GF-D8 (cell line): ENCODE results near the gene CNOT1.
"Not testable (repeated sequence)": the region's sequence is repeated elsewhere in the genome, so short reads cannot be mapped to it uniquely, and the experiment has no call there.

Experiments
- DNase-seq: peaks from one replicate; lab custom pipeline; 2025; lab: John Stamatoyannopoulos, UW

Gene CNOT1

DNA sequence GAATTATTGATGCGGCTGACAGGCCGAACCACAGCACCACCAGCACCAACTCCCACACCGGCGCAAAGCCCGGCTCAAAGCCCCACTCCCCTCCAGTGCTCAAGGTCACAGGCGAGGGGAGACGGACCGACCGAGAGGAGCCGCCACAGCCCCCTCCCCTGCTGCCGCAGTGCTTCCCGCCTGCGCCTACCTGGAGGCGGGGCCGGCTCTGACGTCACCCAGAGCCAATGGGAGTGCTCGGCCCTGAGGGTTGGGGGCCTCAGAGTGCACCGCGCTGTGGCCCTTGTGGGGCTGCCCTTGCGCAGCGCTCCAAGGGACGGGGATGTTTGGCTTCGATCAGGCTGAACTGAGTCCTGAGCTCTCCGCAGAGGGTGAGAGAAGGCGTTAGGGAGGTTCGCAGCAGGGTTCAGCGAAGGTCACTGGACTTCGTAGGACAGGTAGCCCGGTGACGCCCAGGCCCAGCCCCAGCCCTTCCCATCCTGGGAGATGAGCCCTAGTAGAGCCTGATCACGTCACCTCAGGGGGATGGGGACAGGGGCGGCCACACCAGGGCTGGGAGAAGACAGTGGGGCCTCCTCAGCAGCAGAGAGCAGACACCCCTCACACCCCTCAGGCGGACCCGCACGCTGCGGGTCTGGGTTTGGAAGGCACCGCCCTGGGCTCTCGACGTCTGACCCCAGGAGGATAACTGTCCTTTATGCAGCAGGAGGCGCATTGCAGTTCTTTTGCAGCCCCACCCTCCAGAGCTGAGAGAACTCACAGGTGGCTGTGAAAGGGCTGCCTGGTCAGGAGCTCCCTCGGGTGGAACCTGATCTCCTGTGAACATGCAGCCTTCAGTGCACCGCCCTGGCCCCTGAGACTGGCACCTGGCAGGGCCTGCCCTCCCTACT is 128.1 kb downstream of the CNOT1 start:
- no peak for DNase-seq

DNA sequence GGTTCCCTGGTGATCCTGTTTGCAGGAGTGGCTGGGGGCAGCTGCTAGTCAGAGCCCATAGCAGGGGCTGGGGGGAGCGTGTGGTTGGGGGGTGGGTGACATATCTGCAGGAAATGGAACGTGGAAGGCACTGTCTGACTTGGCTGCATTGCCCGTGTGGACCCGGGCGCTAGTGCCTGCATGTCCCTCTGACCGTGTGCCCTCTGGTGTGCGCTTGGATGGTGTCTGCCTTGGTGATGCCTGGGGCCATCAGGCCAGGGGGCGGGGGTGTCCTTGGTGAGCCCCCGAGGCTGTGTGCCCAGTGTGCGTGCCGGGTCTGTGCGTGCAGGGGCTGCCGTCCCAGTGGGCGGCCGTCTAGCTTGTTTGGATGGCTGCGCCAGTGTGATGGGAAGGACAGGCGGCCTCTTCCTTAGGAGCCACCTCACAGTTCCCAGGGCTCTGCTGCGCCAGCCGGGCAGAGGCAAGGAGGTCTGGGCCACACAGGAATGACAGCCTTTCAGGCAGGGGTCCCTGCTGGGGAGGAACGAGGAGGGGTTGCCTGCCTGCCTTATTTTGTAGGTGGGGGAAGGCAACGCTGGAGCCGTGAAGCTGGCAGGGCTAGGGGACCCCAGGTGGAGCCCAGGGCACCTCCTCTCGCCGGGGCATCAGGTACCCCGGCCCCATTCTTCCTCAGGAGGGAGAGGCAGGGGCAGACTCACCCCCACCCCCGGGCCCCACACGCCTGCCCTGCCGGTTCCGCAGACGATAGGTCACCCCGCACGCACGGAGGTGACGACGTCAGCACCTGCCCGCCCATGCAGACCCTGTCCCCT is 129.0 kb downstream of the CNOT1 start:
- no peak for DNase-seq

DNA sequence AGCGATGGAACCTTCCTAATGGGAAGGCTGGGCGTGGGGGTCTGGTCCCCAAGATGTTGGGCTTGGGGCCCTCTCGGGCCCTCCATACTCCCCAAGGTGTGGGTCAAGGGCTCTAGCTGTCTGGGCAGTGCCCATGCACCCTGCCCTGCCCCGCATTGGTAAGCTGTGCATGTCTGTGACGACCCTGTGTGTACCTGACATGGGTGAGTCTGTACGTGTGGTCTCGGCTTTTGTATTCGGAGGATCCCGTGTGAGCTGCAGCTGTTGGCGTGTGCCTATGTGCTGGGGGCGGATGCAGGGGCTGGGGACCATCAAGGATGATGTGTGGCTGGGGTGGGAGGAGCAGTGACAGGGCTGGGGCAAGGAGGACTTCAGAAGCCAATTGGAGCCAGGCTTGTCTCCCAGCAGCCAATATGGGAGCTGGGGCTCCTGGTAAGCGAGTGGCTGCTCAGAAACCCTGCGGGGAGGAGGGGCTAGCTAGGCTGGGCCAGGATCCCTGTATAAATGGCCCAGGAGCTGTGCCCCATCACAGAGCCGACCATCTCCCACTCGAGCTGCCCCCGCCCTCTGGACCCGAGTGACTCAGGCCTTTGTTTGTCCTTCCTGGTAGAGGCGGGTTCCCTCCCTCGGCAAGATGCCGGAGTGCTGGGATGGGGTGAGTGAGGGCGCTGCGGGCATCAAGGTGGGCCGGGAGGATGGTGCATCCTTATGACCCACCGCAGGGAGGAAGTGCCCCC is 129.8 kb downstream of the CNOT1 start, which contains the start of gene NDRG4:
NDRG4 (plus strand) TSS at position 529 of the 737 bp plus-strand sequence; CDS start at position 635, 106 bp downstream.
- no peak for DNase-seq

DNA sequence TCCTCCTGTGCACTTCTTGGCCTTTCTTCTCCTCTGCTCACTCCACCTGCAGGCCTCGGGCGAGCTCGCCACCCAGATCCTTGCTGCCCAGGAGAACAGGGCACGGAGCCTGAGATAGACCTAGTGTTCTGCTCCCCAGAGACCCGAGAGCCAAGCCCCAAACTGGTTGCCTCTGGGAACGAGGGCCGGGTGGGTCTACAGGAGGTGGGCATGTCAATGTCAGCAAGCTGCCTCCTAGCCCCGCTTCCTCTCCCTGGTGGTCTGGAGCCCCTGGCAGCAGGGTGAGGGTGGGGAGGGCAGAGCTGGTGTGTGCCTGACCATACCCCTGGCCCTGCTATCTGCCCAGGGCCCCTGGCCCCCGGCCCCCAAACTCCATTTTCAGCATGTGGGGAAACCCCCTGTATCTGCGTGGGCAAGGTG is 130.5 kb downstream of the CNOT1 start:
- DNase-seq: no peak

DNA sequence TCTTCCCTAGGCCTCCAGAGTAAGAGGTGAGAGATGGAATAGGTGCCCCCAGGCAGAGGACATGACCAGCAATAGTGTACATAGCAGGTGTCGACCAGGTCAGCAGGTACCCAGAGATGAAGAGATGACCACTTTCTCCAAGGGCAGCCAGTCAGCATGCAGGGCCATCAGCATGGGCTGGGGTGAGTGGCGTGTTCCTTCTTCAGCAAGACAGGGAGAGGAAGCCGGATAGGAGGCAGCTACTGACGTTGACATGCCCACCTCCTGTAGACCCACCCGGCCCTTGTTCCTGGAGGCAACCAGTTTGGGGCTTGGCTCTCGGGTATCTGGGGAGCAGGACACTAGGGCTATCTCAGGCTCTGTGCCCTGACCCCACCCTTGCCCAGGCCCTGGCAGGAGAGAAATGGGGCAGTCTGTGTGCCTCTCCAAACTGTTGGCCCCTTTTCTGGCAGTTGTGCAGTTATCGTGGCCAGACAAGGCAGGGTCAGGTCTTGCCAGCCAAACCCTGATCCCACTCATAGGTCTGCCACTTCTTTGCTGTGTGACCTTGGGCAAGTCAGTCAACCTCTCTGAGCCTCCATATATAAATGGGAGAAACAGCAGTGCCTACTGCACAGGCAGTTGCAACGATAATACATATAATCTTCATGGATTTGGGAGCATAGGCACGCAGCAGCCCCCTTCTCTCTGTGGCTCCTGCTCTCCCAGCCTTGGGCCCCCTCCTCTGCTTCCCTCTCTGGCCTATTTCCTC is 131.1 kb downstream of the CNOT1 start:
- no peak for DNase-seq

DNA sequence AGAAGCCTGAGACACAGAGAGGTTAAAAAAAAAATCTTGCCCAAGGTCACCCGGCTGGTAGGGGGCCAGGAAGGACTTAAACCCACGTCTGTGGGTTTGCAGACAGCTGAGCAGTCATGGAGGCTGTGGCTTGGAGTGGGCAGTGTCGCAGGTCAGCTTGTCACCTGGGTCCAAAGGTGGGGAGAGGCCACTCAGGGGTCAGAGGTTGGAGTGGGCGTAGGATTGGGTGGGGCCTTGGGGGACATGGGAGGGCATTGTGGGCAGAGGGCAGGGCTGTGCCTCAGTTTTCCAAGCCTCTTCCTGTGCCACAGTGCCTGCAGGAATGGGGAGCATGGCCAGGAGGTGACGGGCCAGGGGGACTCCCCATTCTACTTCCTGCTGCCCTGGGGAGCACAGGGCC is 131.7 kb downstream of the CNOT1 start:
- no peak for DNase-seq

DNA sequence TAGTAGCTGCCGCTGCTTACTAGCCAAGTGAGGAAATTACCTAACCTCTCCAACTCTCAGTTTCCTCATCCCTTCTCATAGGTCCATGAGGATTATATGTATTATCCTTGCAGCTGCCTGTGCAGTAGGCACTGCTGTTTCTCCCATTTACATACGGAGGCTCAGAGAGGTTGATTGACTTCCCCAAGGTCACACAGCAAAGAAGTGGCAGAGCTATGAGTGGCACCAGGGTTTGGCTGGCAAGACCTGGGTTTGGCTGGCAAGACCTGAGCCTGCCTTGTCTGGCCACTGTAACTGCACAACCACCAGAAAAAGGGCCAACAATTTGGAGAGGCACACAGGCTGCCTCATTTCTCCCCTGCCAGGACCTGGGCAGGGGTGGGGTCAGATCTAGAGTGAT is 132.2 kb downstream of the CNOT1 start:
- DNase-seq: no peak

DNA sequence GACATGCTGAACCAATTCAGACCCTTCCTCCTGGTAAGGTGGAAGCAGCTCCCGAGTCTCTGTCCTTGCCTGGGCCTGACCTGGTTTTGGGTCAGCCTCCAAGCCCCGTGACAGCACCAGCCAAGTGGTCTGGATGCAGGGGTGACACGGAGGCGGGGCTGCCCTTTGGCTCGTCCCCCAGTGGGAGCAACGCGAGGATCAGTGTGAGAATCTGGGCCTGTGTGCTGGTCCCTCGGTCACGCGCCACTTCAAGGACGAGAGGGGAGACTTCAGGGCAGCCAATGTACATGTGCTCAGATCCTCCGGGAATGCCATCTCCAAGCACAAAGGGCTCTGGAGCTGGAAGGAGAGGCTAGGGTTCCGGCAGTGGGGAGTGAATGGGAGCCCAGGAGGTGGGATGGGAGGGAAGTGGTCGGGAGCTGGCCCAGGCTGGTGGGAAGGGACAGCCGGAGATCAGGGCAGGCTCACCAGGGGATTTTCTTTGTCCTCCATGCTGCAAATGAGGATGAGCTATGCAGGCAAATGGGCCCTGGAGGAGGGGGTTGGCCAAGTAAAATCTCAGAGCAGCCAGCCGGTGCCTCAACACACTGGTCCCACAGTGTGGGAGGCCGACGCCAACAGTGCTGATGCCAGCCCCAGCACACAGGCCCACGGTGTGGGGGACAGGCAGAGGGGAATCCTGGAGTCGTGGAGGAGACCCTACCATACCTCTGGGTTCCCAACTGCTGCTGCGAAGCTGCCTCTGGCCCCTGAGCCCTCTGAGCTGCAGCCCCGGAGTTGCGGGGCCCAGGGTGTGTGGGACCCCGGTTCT is 133.9 kb downstream of the CNOT1 start:
- no peak for DNase-seq

DNA sequence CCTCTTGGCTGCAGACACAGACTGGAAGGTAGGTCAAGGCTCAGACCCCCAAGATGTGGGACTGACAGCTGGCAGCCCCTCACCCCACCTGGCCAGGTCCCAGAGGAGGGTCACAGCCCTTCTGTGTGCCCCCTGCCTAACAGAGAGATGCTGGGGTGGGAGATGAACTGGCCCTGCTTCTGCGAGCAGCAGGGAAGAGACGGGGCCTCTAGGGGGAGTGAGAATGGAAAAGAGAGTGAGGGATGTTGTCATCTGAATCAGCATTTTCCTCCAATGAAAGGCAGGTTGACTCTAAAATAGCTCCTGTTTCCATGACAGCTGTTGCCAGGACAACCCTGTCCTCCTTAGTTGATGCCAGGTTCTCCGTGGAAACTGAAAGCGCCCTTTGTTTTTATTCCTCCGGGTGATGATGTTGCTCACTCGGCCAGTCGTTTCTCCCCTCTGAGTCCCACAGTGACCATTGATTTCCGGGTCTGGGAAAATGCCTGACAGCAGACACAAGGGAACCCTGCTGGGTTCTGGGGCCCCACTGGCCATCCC is 134.6 kb downstream of the CNOT1 start:
- no peak for DNase-seq

DNA sequence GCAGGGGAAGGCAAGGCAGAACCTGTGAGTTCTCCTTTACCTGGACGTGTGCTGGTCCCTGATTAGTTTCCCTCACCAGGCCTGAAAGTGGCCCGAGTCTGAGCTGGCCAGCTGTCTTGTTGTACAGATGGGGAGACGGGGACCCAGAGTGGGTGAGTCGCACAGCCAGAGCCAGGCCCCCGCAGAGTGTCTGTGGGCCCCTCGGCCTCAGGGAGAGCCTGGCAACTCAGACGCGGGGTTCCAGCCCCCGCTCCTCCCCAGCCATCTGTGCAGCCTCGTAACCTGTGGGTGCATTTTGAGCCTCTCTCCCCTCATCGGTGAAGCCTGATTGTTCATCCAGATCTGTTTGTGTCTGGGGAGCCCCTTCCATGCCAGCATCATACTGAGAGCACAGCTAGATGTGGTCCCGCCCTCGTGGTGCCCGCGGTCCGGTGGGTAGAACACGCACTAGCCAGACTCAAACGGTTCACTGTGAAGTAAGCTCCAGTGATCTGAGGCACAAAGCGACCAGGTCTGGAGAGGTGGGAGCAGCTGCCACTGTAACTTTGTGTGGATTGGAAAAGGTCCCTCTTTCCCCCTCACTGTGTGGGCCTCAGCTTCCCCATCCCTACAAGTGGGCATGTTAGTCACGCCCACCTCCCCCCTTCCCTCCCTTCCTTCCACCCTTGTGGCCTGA is 135.7 kb downstream of the CNOT1 start:
- no peak for DNase-seq

DNA sequence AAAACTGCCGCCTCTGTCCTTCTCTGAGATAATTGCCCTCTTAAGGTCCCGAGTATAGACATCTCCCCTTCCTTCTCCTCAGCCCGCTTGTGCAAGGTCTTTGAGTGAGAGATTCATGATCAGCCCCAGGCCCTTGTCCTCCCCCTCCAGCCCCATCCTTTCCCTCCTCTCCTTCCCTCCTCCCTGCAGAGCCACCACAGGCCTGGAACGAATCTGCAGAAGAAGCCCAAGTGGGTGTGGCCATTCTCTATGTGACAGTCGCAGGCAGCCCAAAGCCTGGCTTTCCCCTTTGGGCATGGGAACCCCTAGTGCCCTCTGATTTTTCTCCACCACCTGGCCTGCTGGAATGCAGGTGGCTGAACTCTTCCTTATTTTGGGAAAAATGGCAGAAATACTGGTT is 136.9 kb downstream of the CNOT1 start:
- no peak for DNase-seq

DNA sequence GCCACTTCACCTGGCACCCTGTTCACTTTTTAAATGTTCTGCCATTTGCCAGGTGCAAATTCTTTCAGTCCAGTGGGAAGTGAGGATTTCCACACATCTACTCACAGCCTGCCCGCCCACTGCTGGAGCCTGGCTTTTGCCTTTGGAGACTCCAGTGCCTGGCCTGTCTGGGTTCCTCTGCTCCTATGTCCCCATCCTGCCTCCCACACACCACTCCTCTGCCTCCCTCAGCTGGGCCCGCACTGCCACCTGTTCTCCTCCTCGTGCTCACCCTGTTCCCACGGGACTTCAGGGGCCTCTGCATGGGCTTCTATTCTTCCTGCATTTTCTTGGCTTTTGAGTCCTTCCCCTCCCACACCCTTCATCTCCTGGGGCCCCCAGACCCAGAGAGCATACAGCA is 137.6 kb downstream of the CNOT1 start:
- DNase-seq: no peak

DNA sequence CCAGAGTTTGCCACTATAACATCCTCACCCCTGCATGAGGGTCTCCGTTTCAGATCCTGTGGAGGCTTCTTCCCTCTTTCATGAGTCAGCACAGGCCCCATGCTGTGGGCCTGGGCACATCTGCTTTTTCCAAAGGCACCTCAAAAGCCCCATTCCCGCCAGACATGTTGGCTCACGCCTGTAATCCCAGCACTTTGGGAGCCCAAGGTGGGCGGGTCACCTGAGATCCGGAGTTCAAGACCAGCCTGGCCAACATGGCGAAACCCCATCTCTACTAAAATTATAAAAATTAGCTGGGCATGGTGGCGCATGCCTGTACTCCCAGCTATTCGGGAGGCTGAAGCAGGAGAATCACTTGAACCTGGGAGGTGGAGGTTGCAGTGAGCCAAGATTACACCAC is 139.1 kb downstream of the CNOT1 start:
- not testable (repeated sequence) for DNase-seq

DNA sequence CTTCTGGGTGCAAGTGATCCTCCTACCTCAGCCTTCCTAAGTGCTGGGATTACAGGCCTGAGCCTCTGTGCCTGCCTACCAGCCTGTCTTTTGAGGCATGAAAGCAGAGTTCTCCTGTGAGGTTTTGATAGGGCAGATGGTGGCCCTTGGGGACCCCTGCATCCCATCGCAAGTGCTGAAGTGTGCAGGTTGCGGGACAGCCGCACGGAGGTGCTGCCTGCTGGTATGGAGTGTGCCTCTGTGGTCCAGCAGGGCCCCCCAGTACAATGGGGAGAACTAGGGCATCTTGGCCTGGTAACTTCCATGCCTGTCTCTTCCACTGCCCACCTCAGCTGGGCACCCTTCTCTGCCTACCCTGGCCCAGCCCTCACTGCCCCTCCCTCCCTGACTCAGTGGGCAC is 139.6 kb downstream of the CNOT1 start:
- DNase-seq: no peak

DNA sequence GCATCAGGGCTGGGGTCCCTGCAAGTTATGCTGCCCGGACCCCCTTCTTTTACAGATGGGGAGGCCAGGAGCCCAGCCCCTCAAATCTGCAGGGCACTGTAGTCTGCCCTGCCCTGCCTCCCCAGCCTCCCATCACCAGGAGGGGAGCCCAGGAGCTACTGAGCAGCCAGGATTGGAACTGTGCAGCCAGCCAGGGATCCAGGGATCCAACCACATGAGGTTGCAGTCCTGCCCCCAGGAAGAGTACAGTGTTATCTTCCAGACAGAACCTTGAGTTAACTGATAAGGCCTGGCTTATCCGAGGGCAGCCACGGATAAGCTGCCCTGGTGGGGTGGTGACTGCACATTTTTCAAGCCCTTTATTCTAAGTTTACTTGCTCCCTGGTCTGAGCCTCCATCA is 141.1 kb downstream of the CNOT1 start:
- no peak for DNase-seq

DNA sequence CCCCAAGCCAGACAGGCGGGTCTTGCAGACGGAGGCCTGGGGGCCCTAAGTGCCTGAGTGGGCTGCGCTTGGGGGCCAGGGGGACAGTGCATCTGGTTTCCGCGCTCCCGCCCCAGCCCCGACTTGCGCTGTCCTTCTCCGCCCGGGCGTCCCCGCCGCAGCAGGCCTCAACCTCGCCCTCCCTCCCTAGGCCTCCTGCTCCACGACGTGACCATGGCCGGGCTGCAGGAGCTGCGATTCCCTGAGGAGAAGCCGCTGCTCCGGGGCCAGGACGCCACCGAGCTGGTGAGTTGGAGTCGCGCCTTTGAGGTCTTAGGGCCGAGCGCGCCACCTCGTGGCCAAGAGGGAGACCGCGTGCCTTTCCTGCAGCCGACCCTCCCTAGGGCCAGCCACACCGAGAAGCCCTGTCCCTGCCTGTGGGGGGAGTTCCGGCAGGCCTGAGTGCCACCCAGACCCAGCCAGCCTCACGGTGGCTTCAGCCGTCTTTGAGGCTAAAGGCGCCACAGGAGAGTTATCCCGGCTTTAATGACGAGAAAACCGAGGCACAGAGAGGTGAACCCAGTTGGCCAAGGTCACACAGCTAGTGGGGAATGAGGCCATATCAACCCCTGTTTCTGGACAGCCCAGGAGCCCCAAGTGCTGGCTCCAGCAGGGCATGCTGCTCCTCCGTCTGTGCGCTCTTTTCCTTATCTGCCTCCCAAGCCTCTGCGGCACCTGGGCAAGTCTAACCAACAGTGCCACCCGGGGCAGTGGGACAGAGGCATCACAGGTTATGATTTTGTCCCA is 141.9 kb downstream of the CNOT1 start:
- peak; percentile 26 for DNase-seq

DNA sequence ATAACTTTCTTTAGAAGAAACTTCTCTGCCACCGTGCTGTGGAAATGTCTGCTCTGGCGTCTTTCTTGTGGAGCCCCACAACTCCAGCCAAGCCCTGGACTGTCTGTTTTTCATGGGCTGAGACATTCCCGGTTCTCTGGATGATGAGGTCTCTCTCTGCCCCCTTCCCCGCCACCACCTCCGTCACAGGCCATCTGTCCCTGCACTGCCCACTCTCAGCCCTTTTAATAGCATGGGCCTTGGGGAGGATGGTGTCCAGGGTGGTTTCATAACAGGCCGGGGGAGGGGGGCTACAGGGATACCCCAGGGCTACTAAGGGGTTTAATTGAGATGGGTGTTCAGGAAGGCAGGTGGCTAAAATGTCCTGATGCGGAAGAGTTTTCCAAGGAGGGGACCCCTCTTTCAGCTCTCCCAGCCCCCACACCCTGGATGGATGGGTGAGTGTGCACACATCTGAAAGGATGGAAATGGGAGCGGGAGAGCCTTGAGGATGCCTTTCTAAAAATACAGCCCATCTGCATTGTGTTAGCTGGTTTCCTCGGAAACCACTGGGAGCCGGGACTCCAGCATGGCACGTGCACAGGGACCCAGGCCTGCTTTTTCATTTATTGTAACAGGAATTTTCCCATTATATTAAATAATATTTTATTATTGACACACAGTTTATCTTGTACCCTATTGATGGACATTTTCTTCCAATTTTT is 144.3 kb downstream of the CNOT1 start:
- no peak for DNase-seq

DNA sequence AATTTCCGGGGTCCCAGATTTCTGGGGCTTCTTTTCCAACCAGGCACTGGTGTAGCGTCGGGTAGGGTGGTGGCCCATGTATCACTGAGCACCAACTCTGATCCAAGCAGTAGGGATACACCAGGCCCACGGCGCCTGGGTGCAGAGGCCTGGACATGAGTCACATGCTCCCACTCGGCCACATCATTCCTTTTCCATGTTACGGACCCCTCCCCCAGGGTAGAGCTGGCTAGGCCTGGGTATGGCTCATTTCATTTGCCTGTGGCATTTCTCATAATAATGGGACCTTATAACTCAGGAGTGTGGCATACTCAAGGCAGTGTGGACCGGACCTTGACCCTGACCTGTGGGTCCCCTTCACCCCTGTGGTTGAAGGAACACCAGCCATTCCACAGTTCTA is 147.7 kb downstream of the CNOT1 start:
- DNase-seq: no peak
